Activated B cell treated with CpG ODN at 0.5 μM for 24 hours (primary cell): ENCODE results near the gene LDLRAD3. TPM values are rescaled to one million over a fixed set of nuclear protein-coding genes. Genes with fewer than 3 reads are reported as not detected.

Source experiments
- ATAC-seq: fragments of 200-7000 bp; cut with Tn5 transposase; one replicate; pipeline ENCODE4 v1.10.0; 2021; ENCODE audit warnings: low read depth, mild to moderate bottlenecking, moderate library complexity
- CTCF ChIA-PET: fragments of 350-600 bp; sonication (Branson Sonifier 250); formaldehyde crosslinking; loops from one replicate; lab custom pipeline; 2021; ENCODE audit warnings: antibody characterized with exemption; lab: Charles Lee
- POLR2A ChIA-PET: fragments of 350-600 bp; sonication (Branson Sonifier 250); formaldehyde crosslinking; loops from one replicate; lab custom pipeline; 2021; ENCODE audit warnings: antibody characterized with exemption; lab: Charles Lee
- DNase-seq: peaks from one replicate; pipeline ENCODE4 v3.0.0; 2022
- H3K27ac Mint-ChIP-seq: one replicate; pipeline ENCODE4 v1.8.0; 2020; ENCODE audit warnings: mixed read lengths
- H3K27me3 Mint-ChIP-seq: one replicate; pipeline ENCODE4 v1.8.0; 2021; ENCODE audit warnings: mixed read lengths
- H3K36me3 Mint-ChIP-seq: one replicate; pipeline ENCODE4 v1.8.0; 2021; ENCODE audit warnings: low read depth, mixed read lengths
- H3K4me1 Mint-ChIP-seq: one replicate; pipeline ENCODE4 v1.8.0; 2021; ENCODE audit warnings: mixed read lengths
- H3K4me3 Mint-ChIP-seq: one replicate; pipeline ENCODE4 v1.8.0; 2020; ENCODE audit warnings: mild to moderate bottlenecking, mixed read lengths
- H3K9me3 Mint-ChIP-seq: one replicate; pipeline ENCODE4 v1.8.0; 2020; ENCODE audit warnings: mixed read lengths
- intact Hi-C: fragments of 100-400 bp; cut with micrococcal nuclease; formaldehyde crosslinking; loops from one replicate; pipeline ENCODE4 v1.15.1; 2024
- total RNA-seq: library from RNA; stranded (reverse); gene quantifications from 2 replicates; pipeline ENCODE4 v1.2.3, GENCODE V29; 2022
- TF ChIP-seq, protein P1 (sequence below): fragments of 200-600 bp; IDR thresholded peaks from one replicate; pipeline ENCODE4 v1.8.0; 2022; ENCODE audit warnings: antibody characterized with exemption, mild to moderate bottlenecking

Gene LDLRAD3
- total RNA-seq, 1 donor from 2014 or later = not detected

DNA sequence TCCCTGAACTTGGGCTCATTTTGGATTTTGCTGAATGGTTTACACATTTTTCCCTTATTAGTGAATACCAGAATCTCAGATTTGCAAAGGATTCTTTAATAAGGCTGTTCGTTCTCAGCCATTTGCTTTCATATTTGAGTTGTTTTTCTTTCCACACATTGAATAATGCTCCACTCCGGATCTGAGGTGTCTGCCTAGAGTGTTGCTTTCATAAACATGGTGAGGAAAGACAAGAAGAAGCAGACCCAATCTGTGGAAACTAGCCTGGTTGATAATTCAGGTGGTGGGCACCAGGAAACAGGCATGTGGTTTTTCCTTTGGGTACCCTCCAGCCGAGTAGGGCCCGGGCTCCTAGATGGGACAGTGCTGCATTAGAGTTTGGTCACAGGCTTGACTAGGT lies 35.0 kb downstream of the LDLRAD3 start:
- no peak for ATAC-seq
- Mint-ChIP-seq H3K4me1 (no peaks in the 10 kb centered on the region), H3K27ac (no peak overlapping the region), H3K27me3 (no peaks in the 10 kb centered on the region), H3K4me3 (no peak overlapping the region), H3K36me3 (no peaks in the 10 kb centered on the region), H3K9me3 (peaks cover 5% of the 10 kb centered on the region)
- POLR2A ChIA-PET = no interaction called here
- TF ChIP-seq, protein P1, sequence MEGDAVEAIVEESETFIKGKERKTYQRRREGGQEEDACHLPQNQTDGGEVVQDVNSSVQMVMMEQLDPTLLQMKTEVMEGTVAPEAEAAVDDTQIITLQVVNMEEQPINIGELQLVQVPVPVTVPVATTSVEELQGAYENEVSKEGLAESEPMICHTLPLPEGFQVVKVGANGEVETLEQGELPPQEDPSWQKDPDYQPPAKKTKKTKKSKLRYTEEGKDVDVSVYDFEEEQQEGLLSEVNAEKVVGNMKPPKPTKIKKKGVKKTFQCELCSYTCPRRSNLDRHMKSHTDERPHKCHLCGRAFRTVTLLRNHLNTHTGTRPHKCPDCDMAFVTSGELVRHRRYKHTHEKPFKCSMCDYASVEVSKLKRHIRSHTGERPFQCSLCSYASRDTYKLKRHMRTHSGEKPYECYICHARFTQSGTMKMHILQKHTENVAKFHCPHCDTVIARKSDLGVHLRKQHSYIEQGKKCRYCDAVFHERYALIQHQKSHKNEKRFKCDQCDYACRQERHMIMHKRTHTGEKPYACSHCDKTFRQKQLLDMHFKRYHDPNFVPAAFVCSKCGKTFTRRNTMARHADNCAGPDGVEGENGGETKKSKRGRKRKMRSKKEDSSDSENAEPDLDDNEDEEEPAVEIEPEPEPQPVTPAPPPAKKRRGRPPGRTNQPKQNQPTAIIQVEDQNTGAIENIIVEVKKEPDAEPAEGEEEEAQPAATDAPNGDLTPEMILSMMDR = no peak
- DNase-seq = no peak
- CTCF ChIA-PET = no interaction called here
- intact Hi-C loops = no loop called here

GRCh38 chr11:35980686-35981390 lies 37.0 kb downstream of the LDLRAD3 start:
- ChIA-PET POLR2A (no interaction called here), CTCF (no interaction called here)
- Mint-ChIP-seq H3K36me3 (no peaks in the 10 kb centered on the region), H3K9me3 (peaks cover 1% of the 10 kb centered on the region), H3K27ac (no peak overlapping the region), H3K4me3 (no peak overlapping the region), H3K4me1 (no peaks in the 10 kb centered on the region), H3K27me3 (no peaks in the 10 kb centered on the region)
- DNase-seq (no peak), ATAC-seq (no peak)
- TF ChIP-seq, protein P1 = no peak
- intact Hi-C loops = no loop called here

GRCh38 chr11:35981581-35981980 lies 37.7 kb downstream of the LDLRAD3 start:
- ATAC-seq = no peak
- ChIA-PET CTCF (no interaction called here), POLR2A (no interaction called here)
- Mint-ChIP-seq H3K4me1 (no peaks in the 10 kb centered on the region), H3K27me3 (no peaks in the 10 kb centered on the region), H3K27ac (no peak overlapping the region), H3K4me3 (no peak overlapping the region), H3K36me3 (no peaks in the 10 kb centered on the region), H3K9me3 (peaks cover 3% of the 10 kb centered on the region)
- TF ChIP-seq, protein P1 = no peak
- no peak for DNase-seq
- intact Hi-C loops = no loop called here

DNA sequence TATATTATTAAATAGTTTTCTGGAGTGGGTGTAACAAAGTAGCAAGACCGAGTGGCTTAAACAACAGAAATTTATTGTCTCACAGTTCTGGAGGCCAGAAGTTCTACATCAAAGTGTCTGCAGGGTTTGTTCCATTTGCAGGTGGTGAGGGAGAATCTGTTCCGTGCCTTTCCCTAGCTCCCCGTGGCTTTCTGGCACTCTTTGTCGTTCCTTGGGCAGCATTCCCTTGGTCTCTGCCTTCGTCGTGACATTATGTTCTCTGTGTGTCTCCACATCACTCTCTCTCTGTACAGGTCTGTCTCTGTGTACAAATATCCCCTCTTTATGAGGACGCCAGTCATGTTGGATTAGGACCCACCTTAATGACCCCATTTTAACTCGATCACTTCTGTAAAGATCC lies 38.2 kb downstream of the LDLRAD3 start:
- ChIA-PET CTCF (no interaction called here), POLR2A (no interaction called here)
- intact Hi-C loops = no loop called here
- Mint-ChIP-seq H3K27ac (no peak overlapping the region), H3K4me3 (no peak overlapping the region), H3K9me3 (peaks cover 3% of the 10 kb centered on the region), H3K27me3 (no peaks in the 10 kb centered on the region), H3K4me1 (no peaks in the 10 kb centered on the region), H3K36me3 (no peaks in the 10 kb centered on the region)
- TF ChIP-seq, protein P1 = no peak
- DNase-seq (no peak), ATAC-seq (no peak)

GRCh38 chr11:35983981-35984380 lies 40.1 kb downstream of the LDLRAD3 start:
- H3K4me3 Mint-ChIP-seq = no peak overlapping the region
- TF ChIP-seq, protein P1 = no peak
- ChIA-PET POLR2A (no interaction called here), CTCF (no interaction called here)
- peaks cover 3% of the 10 kb centered on the region for H3K9me3 Mint-ChIP-seq
- ATAC-seq (no peak), DNase-seq (no peak)
- no peaks in the 10 kb centered on the region for H3K36me3 Mint-ChIP-seq
- no peaks in the 10 kb centered on the region for H3K4me1 Mint-ChIP-seq
- H3K27me3 Mint-ChIP-seq = no peaks in the 10 kb centered on the region
- intact Hi-C loops = no loop called here
- H3K27ac Mint-ChIP-seq = no peak overlapping the region
